Midbrain (tissue), 1 donor: ENCODE measurements around the gene TADA2B.
A peak's percentile ranks its signal among the peaks of the same experiment; 100 is the strongest.
"Not testable (repeated sequence)": the region's sequence is repeated elsewhere in the genome, so short reads cannot be mapped to it uniquely, and the experiment has no call there.

Source experiments
- DNase-seq: peaks from one replicate; lab custom pipeline; 2025; lab: John Stamatoyannopoulos, UW

The TADA2B gene

GRCh38 chr4:7060346-7061150 lies 17.4 kb downstream of the TADA2B start:
- no peak for DNase-seq

- no peak for DNase-seq
Observed at GRCh38 chr4:7061815-7062214, 18.6 kb downstream of the TADA2B start.

- DNase-seq = no peak
Observed at GRCh38 chr4:7062816-7063215, 19.6 kb downstream of the TADA2B start.

GRCh38 chr4:7063362-7063761 lies 20.2 kb downstream of the TADA2B start:
- no peak for DNase-seq

- DNase-seq = no peak
Observed at GRCh38 chr4:7066006-7066405, 22.8 kb downstream of the TADA2B start.

GRCh38 chr4:7066493-7066892 lies 23.3 kb downstream of the TADA2B start:
- DNase-seq = no peak

- no peak for DNase-seq
Observed at GRCh38 chr4:7067126-7067451, 23.9 kb downstream of the TADA2B start.

GRCh38 chr4:7067452-7068278 lies 24.5 kb downstream of the TADA2B start, which contains the start of gene GRPEL1:
GRPEL1 (minus strand) TSS chr4:7068064; CDS start chr4:7068032, 32 bp downstream.
- peak; percentile 100 for DNase-seq

GRCh38 chr4:7068279-7068842 lies 25.2 kb downstream of the TADA2B start:
- DNase-seq = no peak

- DNase-seq = no peak
Observed at GRCh38 chr4:7068883-7069282, 25.7 kb downstream of the TADA2B start.

GRCh38 chr4:7070729-7071511 lies 27.7 kb downstream of the TADA2B start:
- DNase-seq = peak; percentile 82

- no peak for DNase-seq
Observed at GRCh38 chr4:7073059-7073458, 29.9 kb downstream of the TADA2B start.

GRCh38 chr4:7073526-7074390 lies 30.6 kb downstream of the TADA2B start:
- DNase-seq = peak; percentile 19

GRCh38 chr4:7074426-7074825 lies 31.3 kb downstream of the TADA2B start:
- DNase-seq = no peak

- DNase-seq = no peak
Observed at GRCh38 chr4:7075962-7076695, 33.0 kb downstream of the TADA2B start.

GRCh38 chr4:7076696-7077082 lies 33.5 kb downstream of the TADA2B start:
- no peak for DNase-seq

GRCh38 chr4:7077371-7077770 lies 34.2 kb downstream of the TADA2B start:
- no peak for DNase-seq

GRCh38 chr4:7078025-7078424 lies 34.9 kb downstream of the TADA2B start:
- DNase-seq = no peak

GRCh38 chr4:7079483-7079882 lies 36.3 kb downstream of the TADA2B start:
- DNase-seq = not testable (repeated sequence)

GRCh38 chr4:7079909-7080308 lies 36.7 kb downstream of the TADA2B start:
- not testable (repeated sequence) for DNase-seq
